GM18508 (cell line): ENCODE results near the gene USP36.

Source experiments
- ATAC-seq: cut with Tn5 transposase; IDR thresholded peaks from one replicate; pipeline ENCODE4 v1.9.1; 2021; ENCODE audit warnings: moderate number of reproducible peaks; ENCODE audit not compliant: insufficient read depth, unreplicated experiment

Gene USP36

GRCh38 chr17:78840530-78840779 is 159 bp downstream of the USP36 start:
- no peak for ATAC-seq

- ATAC-seq = no peak
Observed at GRCh38 chr17:78839762-78840529, 668 bp downstream of the USP36 start.

- no peak for ATAC-seq
Observed at GRCh38 chr17:78839235-78839761, 1.3 kb downstream of the USP36 start.

GRCh38 chr17:78838574-78839005 is 2.0 kb downstream of the USP36 start:
- ATAC-seq = no peak

GRCh38 chr17:78836420-78837021 is 4.1 kb downstream of the USP36 start:
- ATAC-seq = no peak

GRCh38 chr17:78834571-78834970 is 6.0 kb downstream of the USP36 start:
- no peak for ATAC-seq

GRCh38 chr17:78832541-78832810 is 8.1 kb downstream of the USP36 start:
- ATAC-seq = no peak

GRCh38 chr17:78831688-78832540 is 8.7 kb downstream of the USP36 start:
- ATAC-seq = no peak

- ATAC-seq = no peak
Observed at GRCh38 chr17:78829477-78829876, 11.1 kb downstream of the USP36 start.

GRCh38 chr17:78828470-78829185 is 12.0 kb downstream of the USP36 start:
- no peak for ATAC-seq

- ATAC-seq = no peak
Observed at GRCh38 chr17:78826836-78827509, 13.6 kb downstream of the USP36 start.

GRCh38 chr17:78826421-78826820 is 14.2 kb downstream of the USP36 start:
- no peak for ATAC-seq

- ATAC-seq = no peak
Observed at GRCh38 chr17:78825696-78826095, 14.9 kb downstream of the USP36 start.

GRCh38 chr17:78824240-78824639 is 16.4 kb downstream of the USP36 start:
- no peak for ATAC-seq

GRCh38 chr17:78823282-78824046 is 17.1 kb downstream of the USP36 start:
- no peak for ATAC-seq

GRCh38 chr17:78822552-78822951 is 18.1 kb downstream of the USP36 start:
- ATAC-seq = no peak

- no peak for ATAC-seq
Observed at GRCh38 chr17:78821961-78822360, 18.7 kb downstream of the USP36 start.

- no peak for ATAC-seq
Observed at GRCh38 chr17:78820841-78821240, 19.8 kb downstream of the USP36 start.
